ENCODE results near the gene TCF7L2.

Gene TCF7L2

DNA sequence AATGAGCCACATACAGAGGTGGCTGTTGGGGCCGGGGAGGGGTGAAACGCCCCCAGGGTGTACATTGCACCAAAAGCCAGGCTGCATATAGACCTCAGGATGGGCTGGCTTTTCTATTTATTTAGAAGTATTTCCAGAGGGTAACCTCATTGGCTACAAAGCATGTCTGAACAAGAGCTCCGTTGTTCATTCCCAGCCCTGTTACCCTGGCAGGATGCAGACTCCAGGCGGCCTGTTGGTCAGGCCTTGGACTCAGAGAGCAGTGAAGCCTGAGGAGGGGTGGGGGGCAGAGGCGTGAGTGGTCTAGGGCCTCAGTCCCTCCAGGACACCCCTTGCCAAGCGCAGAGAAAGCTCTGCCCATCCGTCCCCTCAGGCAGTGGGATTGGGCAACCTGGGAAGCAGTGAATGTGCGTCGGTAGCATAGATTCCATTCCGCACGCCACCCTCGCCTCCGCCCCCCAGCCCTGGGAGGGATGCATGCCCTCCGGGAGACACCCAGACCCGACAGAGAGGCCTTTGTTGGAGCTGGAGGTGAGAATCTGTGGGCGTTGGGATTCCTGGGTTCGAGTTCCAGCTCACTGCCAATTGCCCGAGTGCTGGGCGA lies 41.9 kb downstream of the TCF7L2 start:
- ChIA-PET POLR2A (no interaction called here), CTCF (no interaction called here)
- Histone ChIP-seq H3K4me3 (ENCODE audit: control insufficient read depth in 1 of 7, extremely low read depth in 1 of 7, insufficient read depth in 4 of 7, low read depth in 2 of 7, low read length in 6 of 7) (no peak overlapping the region), H3K27ac (ENCODE audit: insufficient read depth in 1 of 2, low read depth in 1 of 2, low read length in 2 of 2, poor library complexity in 1 of 2, severe bottlenecking in 2 of 2) (no peak overlapping the region), H3K27me3 (replicated peaks in 2 of 5; ENCODE audit: control insufficient read depth in 4 of 5, insufficient read depth in 5 of 5, low read length in 4 of 5) (no peaks in the 10 kb centered on the region), H3K36me3 (ENCODE audit: control insufficient read depth in 4 of 4, insufficient read depth in 4 of 4, low read length in 3 of 4) (peaks cover 0 to 5% (median 1%) of the 10 kb centered on the region in 4 experiments), H3K4me1 (ENCODE audit: control extremely low read depth in 1 of 4, control insufficient read depth in 4 of 4, insufficient read depth in 4 of 4, low read length in 3 of 4) (peaks cover 5 to 31% (median 18%) of the 10 kb centered on the region in 4 experiments), H3K9me3 (ENCODE audit: control extremely low read depth in 1 of 5, control insufficient read depth in 4 of 5, insufficient read depth in 2 of 5, low read depth in 1 of 5, low read length in 4 of 5) (no peaks in the 10 kb centered on the region)
- no peak for DNase-seq
- WGBS (ENCODE audit: insufficient coverage): 97% methylated on average over 18 of the region's 19 CpGs

DNA sequence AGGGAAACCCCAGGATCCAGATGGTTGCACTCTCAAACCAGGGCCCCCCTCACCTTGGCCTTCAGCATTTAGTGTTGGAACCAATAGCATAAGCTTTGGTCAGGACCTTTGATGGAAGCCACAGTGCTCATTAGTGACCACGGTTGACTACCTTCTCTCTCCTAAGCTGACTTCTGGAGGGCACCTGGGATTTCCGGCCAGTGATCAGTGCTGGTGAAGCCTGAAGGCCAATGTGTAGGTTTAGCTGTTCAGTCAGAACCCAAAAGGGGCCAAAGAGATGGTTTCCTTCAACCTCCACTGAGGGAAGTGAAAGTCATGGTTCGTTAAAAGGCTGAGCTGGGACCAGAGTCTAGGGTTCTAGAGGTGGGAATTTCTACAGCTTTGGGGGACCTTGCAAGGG lies 46.4 kb downstream of the TCF7L2 start:
- H3K4me1 ChIP-seq (ENCODE audit: control extremely low read depth in 1 of 4, control insufficient read depth in 4 of 4, insufficient read depth in 4 of 4, low read length in 3 of 4): no peaks in the 10 kb centered on the region
- H3K27ac ChIP-seq (ENCODE audit: insufficient read depth in 1 of 2, low read depth in 1 of 2, low read length in 2 of 2, poor library complexity in 1 of 2, severe bottlenecking in 2 of 2): no peak overlapping the region
- ChIA-PET CTCF (interaction anchor here (1.9 kb wide), 1 partner anchor 10 kb away, joined by 5 read pairs; no protein-coding TSS in a partner anchor), POLR2A (no interaction called here)
- peaks cover 0 to 5% (median 3%) of the 10 kb centered on the region in 4 experiments for H3K36me3 ChIP-seq (ENCODE audit: control insufficient read depth in 4 of 4, insufficient read depth in 4 of 4, low read length in 3 of 4)
- DNase-seq: no peak
- H3K27me3 ChIP-seq (replicated peaks in 2 of 5; ENCODE audit: control insufficient read depth in 4 of 5, insufficient read depth in 5 of 5, low read length in 4 of 5): no peaks in the 10 kb centered on the region
- WGBS (ENCODE audit: insufficient coverage): 89% methylated on average over 2 of the region's 3 CpGs
- no peaks in the 10 kb centered on the region for H3K9me3 ChIP-seq (ENCODE audit: control extremely low read depth in 1 of 5, control insufficient read depth in 4 of 5, insufficient read depth in 2 of 5, low read depth in 1 of 5, low read length in 4 of 5)
- no peak overlapping the region for H3K4me3 ChIP-seq (ENCODE audit: control insufficient read depth in 1 of 7, extremely low read depth in 1 of 7, insufficient read depth in 4 of 7, low read depth in 2 of 7, low read length in 6 of 7)

DNA sequence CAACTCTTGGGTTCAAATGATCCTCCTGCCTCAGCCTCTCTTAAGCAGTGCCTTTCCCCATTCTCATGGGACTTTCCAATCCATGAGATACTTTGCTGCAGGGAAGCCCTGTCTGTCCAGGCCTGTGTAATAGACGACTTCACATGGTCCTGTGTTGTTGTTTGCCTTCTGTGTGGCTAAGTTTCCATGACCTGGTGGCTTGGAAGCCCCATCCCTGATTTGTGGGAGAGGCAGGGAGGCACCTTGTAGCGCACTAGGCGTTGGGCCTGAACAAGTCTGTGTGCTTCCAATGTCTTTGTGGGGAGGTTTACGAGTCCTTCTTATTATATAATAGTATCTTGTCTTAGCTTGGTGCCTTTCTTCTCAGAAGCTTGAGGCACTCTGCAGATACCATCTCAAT lies 49.1 kb downstream of the TCF7L2 start:
- no peak overlapping the region for H3K27ac ChIP-seq (ENCODE audit: insufficient read depth in 1 of 2, low read depth in 1 of 2, low read length in 2 of 2, poor library complexity in 1 of 2, severe bottlenecking in 2 of 2)
- no peaks in the 10 kb centered on the region for H3K9me3 ChIP-seq (ENCODE audit: control extremely low read depth in 1 of 5, control insufficient read depth in 4 of 5, insufficient read depth in 2 of 5, low read depth in 1 of 5, low read length in 4 of 5)
- ChIA-PET CTCF (no interaction called here), POLR2A (no interaction called here)
- no peaks in the 10 kb centered on the region for H3K27me3 ChIP-seq (replicated peaks in 2 of 5; ENCODE audit: control insufficient read depth in 4 of 5, insufficient read depth in 5 of 5, low read length in 4 of 5)
- no peak overlapping the region for H3K4me3 ChIP-seq (ENCODE audit: control insufficient read depth in 1 of 7, extremely low read depth in 1 of 7, insufficient read depth in 4 of 7, low read depth in 2 of 7, low read length in 6 of 7)
- no peaks in the 10 kb centered on the region for H3K4me1 ChIP-seq (ENCODE audit: control extremely low read depth in 1 of 4, control insufficient read depth in 4 of 4, insufficient read depth in 4 of 4, low read length in 3 of 4)
- DNase-seq: no peak
- WGBS (ENCODE audit: insufficient coverage): 100% methylated on average over 1 of the region's 4 CpGs
- peaks cover 0 to 8% (median 3%) of the 10 kb centered on the region in 4 experiments for H3K36me3 ChIP-seq (ENCODE audit: control insufficient read depth in 4 of 4, insufficient read depth in 4 of 4, low read length in 3 of 4)

DNA sequence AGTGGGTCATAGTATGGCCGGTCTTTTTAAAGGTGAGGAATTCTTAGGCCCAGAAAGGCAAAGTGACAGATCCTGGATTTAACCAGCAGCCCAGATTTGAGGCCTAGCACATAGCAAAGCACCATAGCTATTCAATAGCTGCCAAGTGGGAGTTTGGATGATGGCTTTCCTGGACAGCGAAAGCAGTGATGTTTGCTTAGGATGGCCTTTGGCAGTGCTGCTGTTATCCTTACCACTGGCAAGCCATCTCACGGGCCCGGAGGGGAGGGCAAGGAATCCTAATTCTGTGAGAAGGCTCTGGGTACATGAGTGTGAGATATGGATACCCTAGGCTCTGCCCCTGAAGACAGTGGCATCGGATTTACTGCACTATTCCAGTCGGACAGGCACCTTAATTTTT lies 50.4 kb downstream of the TCF7L2 start:
- ChIA-PET POLR2A (no interaction called here), CTCF (interaction anchor here (0.8 kb wide), 1 partner anchor 16 kb away, joined by 3 read pairs; no protein-coding TSS in a partner anchor)
- DNase-seq: no peak
- Histone ChIP-seq H3K27ac (ENCODE audit: insufficient read depth in 1 of 2, low read depth in 1 of 2, low read length in 2 of 2, poor library complexity in 1 of 2, severe bottlenecking in 2 of 2) (no peak overlapping the region), H3K4me3 (ENCODE audit: control insufficient read depth in 1 of 7, extremely low read depth in 1 of 7, insufficient read depth in 4 of 7, low read depth in 2 of 7, low read length in 6 of 7) (no peak overlapping the region), H3K4me1 (ENCODE audit: control extremely low read depth in 1 of 4, control insufficient read depth in 4 of 4, insufficient read depth in 4 of 4, low read length in 3 of 4) (peaks cover 0 to 3% (median 1%) of the 10 kb centered on the region in 4 experiments), H3K27me3 (replicated peaks in 2 of 5; ENCODE audit: control insufficient read depth in 4 of 5, insufficient read depth in 5 of 5, low read length in 4 of 5) (no peaks in the 10 kb centered on the region), H3K36me3 (ENCODE audit: control insufficient read depth in 4 of 4, insufficient read depth in 4 of 4, low read length in 3 of 4) (peaks cover 0 to 5% (median 3%) of the 10 kb centered on the region in 4 experiments), H3K9me3 (ENCODE audit: control extremely low read depth in 1 of 5, control insufficient read depth in 4 of 5, insufficient read depth in 2 of 5, low read depth in 1 of 5, low read length in 4 of 5) (no peaks in the 10 kb centered on the region)
- WGBS (ENCODE audit: insufficient coverage): 100% methylated on average over 4 of the region's 6 CpGs

DNA sequence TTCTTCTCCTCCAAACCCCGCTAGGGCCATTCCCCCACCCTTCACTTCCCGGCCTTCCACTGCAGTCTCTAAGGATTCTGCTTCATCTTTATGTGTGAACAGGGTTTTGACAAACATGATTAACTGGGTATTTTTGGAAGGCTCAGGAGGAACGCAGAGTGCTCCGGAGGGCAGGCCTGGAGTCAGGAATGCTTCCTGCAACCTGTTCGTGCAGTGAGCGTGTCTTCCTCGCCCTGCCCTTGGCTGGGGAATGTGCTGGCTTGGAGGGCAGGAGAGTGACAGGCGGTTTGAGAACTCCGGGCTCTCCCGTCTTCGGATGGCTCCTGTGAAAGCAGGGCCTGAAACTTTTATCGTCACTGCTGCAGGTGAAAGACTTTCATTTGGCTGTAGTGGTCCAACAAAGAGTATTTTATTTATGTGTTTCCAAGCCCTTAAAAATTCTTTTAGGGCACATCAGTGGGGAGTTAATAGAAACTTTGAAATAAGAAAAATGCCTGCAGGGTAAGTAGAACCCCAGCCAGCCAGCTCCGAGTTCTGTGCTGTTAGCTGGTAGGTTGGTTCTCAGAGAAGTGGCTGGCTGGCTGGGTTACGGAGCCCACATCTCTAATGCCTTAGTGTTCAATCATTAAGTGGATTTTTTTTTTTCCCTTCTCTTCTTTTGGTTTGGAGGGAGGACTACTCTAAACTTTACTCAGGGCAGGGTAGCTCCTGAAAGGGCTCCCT lies 51.0 kb downstream of the TCF7L2 start:
- no peak overlapping the region for H3K4me3 ChIP-seq (ENCODE audit: control insufficient read depth in 1 of 7, extremely low read depth in 1 of 7, insufficient read depth in 4 of 7, low read depth in 2 of 7, low read length in 6 of 7)
- POLR2A ChIA-PET: no interaction called here
- peaks cover 0 to 5% (median 2%) of the 10 kb centered on the region in 4 experiments for H3K36me3 ChIP-seq (ENCODE audit: control insufficient read depth in 4 of 4, insufficient read depth in 4 of 4, low read length in 3 of 4)
- CTCF ChIA-PET: interaction anchor here (0.8 kb wide), 1 partner anchor 17 kb away, joined by 3 read pairs; no protein-coding TSS in a partner anchor
- 98% methylated on average over 12 of the region's 14 CpGs for WGBS (ENCODE audit: insufficient coverage)
- H3K27me3 ChIP-seq (replicated peaks in 2 of 5; ENCODE audit: control insufficient read depth in 4 of 5, insufficient read depth in 5 of 5, low read length in 4 of 5): no peaks in the 10 kb centered on the region
- peaks cover 0 to 4% (median 2%) of the 10 kb centered on the region in 4 experiments for H3K4me1 ChIP-seq (ENCODE audit: control extremely low read depth in 1 of 4, control insufficient read depth in 4 of 4, insufficient read depth in 4 of 4, low read length in 3 of 4)
- H3K27ac ChIP-seq (ENCODE audit: insufficient read depth in 1 of 2, low read depth in 1 of 2, low read length in 2 of 2, poor library complexity in 1 of 2, severe bottlenecking in 2 of 2): no peak overlapping the region
- H3K9me3 ChIP-seq (ENCODE audit: control extremely low read depth in 1 of 5, control insufficient read depth in 4 of 5, insufficient read depth in 2 of 5, low read depth in 1 of 5, low read length in 4 of 5): no peaks in the 10 kb centered on the region
- no peak for DNase-seq

DNA sequence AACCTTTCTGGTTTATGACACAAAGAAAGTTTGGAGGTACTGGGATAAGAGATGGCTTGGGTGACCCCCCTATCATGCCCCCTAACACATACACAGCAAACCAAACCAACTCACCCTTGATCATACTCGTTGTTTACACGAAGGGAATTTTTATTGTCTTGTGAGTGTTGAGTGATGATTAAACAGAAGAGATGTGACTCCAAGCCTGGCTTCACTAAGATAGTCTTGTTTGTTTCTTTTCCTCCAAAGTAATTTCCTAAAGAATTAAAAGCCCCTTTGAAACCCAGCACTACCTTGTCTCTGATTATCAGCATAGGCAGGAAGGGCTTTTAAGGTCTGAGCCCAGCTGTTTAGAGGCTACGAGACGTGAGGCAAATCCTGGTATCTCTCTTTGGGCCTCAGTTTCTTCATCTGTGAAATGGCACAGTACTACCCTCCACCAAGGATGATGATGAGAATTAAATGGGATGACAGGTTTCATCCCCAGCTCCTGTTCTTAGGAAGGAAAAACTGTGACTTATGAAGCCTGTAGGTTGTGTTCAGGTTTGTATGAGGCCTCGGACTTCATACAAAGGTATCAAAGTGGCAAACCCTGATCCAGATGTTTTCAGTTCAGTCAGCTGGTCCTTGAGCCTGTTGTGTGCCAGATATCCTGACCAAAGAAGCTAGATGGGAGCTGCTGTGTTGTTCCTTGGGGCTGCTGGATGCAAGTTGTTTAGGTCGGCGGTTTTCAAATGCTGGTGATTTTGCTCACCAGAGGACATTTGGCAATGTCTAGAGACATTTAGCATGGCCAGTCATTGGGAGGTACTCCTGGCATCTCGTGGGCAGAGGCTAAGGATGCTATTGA lies 51.8 kb downstream of the TCF7L2 start:
- H3K4me1 ChIP-seq (ENCODE audit: control extremely low read depth in 1 of 4, control insufficient read depth in 4 of 4, insufficient read depth in 4 of 4, low read length in 3 of 4): peaks cover 0 to 5% (median 2%) of the 10 kb centered on the region in 4 experiments
- ChIA-PET CTCF (no interaction called here), POLR2A (no interaction called here)
- no peak overlapping the region for H3K4me3 ChIP-seq (ENCODE audit: control insufficient read depth in 1 of 7, extremely low read depth in 1 of 7, insufficient read depth in 4 of 7, low read depth in 2 of 7, low read length in 6 of 7)
- DNase-seq: no peak
- H3K27ac ChIP-seq (ENCODE audit: insufficient read depth in 1 of 2, low read depth in 1 of 2, low read length in 2 of 2, poor library complexity in 1 of 2, severe bottlenecking in 2 of 2): no peak overlapping the region
- no peaks in the 10 kb centered on the region for H3K9me3 ChIP-seq (ENCODE audit: control extremely low read depth in 1 of 5, control insufficient read depth in 4 of 5, insufficient read depth in 2 of 5, low read depth in 1 of 5, low read length in 4 of 5)
- 96% methylated on average over 5 of the region's 8 CpGs for WGBS (ENCODE audit: insufficient coverage)
- no peaks in the 10 kb centered on the region for H3K27me3 ChIP-seq (replicated peaks in 2 of 5; ENCODE audit: control insufficient read depth in 4 of 5, insufficient read depth in 5 of 5, low read length in 4 of 5)
- peaks cover 0 to 5% (median 1%) of the 10 kb centered on the region in 4 experiments for H3K36me3 ChIP-seq (ENCODE audit: control insufficient read depth in 4 of 4, insufficient read depth in 4 of 4, low read length in 3 of 4)

DNA sequence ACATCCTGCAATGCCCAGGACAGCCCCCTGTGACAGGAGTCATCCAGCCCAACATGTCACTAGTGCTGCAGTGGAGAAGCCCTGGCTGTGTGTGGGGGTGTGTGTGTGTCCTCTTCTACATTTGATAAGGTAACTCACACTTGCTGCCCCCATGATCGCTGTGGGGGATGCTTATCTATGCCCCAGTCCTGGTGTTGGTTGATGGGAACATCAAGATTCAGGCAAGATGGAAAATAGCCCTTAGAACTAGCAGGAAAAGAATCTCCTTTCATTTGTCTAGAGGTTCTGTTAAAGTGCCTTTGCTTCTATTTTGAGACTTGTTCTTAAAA lies 52.4 kb downstream of the TCF7L2 start:
- no peaks in the 10 kb centered on the region for H3K27me3 ChIP-seq (replicated peaks in 2 of 5; ENCODE audit: control insufficient read depth in 4 of 5, insufficient read depth in 5 of 5, low read length in 4 of 5)
- CTCF ChIA-PET: no interaction called here
- peaks cover 0 to 5% (median 2%) of the 10 kb centered on the region in 4 experiments for H3K4me1 ChIP-seq (ENCODE audit: control extremely low read depth in 1 of 4, control insufficient read depth in 4 of 4, insufficient read depth in 4 of 4, low read length in 3 of 4)
- H3K27ac ChIP-seq (ENCODE audit: insufficient read depth in 1 of 2, low read depth in 1 of 2, low read length in 2 of 2, poor library complexity in 1 of 2, severe bottlenecking in 2 of 2): no peak overlapping the region
- 100% methylated on average over 1 of the region's 1 CpG for WGBS (ENCODE audit: insufficient coverage)
- no peak overlapping the region for H3K4me3 ChIP-seq (ENCODE audit: control insufficient read depth in 1 of 7, extremely low read depth in 1 of 7, insufficient read depth in 4 of 7, low read depth in 2 of 7, low read length in 6 of 7)
- H3K36me3 ChIP-seq (ENCODE audit: control insufficient read depth in 4 of 4, insufficient read depth in 4 of 4, low read length in 3 of 4): peaks cover 0 to 5% (median 1%) of the 10 kb centered on the region in 4 experiments
- POLR2A ChIA-PET: no interaction called here
- no peaks in the 10 kb centered on the region for H3K9me3 ChIP-seq (ENCODE audit: control extremely low read depth in 1 of 5, control insufficient read depth in 4 of 5, insufficient read depth in 2 of 5, low read depth in 1 of 5, low read length in 4 of 5)
- no peak for DNase-seq

All from common myeloid progenitor, CD34-positive (primary cell).